Stimulated activated CD4-positive, alpha-beta T cell treated with anti-CD3 and anti-CD28 coated beads, TNF-alpha, amount 100 ng/mL, for 24 hours (primary cell): ENCODE results near the gene WRAP53.
A peak's percentile ranks its signal among the peaks of the same experiment; 100 is the strongest.

ENCODE experiments used
- DNase-seq, 3 experiments: peaks; one replicate each; pipeline ENCODE4 v3.0.0-alpha.2; 2020; ENCODE audit warnings: low read depth in 3 of 3

WRAP53 gene

DNA sequence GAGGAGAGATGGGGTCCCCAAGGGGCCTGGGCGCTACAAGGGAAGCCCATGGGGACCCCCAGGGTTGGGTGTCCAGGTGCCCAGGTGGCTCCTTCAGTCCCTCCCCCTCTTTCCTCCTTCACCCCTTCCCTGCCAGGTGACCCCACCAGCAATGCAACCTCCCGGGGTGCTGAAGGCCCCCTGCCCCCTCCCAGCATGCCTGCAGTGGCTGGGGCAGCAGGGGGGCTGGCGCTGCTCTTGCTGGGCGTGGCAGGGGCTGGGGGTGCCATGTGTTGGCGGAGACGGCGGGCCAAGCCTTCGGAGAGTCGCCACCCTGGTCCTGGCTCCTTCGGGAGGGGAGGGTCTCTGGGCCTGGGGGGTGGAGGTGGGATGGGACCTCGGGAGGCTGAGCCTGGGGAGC lies 20.8 kb downstream of the WRAP53 start:
- DNase-seq, result no peak

DNA sequence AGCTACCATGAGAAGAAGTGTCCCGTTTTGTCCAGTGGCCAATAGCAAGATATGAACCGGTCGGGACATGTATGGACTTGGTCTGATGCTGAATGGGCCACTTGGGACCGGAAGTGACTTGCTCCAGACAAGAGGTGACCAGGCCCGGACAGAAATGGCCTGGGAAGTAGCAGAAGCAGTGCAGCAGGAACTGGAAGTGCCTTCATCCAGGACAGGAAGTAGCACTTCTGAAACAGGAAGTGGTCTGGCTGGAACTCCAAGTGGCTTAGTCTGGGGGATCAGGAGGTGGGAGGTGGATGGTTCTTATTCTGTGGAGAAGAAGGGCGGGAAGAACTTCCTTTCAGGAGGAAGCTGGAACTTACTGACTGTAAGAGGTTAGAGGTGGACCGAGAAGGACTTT lies 22.0 kb downstream of the WRAP53 start:
- no peak for DNase-seq

DNA sequence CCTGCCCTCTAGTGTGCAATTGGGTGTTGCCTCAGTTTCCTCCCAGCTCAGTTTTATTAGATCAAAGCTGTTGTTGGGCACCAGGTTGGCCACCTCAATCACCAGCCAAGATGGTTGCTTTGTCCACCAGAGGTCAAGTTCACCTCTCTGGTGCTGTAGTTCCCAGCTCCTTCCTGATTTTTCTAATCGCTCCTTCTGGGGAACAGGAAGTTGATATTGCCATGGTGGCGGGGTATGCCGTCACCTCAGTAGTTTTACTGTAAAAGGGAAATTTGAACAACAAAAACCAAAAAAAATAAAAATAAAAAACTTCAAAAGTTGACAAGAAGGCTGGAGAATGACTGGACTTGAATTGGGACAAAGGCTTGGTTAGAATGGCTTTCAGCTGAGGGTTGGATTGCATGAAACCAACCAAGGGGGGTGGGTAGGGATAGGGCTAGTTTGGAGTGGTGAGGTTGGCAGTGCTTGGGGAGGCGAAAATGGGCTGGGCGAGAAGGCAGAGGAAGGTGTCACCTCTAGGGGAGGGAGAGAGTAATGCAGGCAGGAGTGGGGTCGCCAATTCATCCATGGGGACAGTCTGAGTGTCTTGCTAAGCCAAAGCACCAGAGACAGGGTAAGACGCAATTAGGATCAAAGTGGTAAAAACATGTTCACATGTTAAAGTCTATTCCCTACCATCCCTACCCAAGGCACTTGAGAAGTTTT lies 22.9 kb downstream of the WRAP53 start:
- no peak for DNase-seq

DNA sequence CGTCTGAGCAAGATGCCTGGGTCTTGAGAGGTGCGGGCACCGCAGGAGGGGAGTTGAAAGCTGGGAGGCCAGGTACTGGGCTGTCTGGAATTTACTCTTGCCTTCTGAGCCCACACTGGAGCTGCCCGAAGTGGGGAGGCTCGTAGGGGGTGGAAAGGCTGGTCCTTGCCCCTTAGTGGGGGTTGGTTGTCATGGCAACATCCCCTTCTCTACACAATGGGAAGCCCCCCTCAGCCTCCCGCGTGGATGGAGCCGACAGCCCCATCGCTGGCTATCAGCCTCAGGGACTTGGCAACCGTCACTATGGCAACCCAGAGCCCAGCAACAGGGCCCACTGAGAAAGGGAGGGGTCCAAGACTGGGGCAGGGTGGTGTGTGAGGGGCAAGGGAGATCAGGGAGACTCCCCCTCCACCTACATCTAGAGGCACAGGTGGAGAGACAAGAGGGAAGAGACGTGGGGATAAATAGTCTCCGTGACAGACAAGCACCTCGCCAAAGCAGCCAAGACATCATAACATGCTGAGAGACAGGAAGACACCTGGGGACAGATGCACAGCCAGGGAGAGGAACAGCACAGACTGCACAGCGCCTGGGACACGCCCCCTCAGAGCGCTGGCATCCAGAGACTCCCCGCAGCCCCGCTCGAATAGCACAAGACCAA lies 24.0 kb downstream of the WRAP53 start:
- DNase-seq, result no peak

DNA sequence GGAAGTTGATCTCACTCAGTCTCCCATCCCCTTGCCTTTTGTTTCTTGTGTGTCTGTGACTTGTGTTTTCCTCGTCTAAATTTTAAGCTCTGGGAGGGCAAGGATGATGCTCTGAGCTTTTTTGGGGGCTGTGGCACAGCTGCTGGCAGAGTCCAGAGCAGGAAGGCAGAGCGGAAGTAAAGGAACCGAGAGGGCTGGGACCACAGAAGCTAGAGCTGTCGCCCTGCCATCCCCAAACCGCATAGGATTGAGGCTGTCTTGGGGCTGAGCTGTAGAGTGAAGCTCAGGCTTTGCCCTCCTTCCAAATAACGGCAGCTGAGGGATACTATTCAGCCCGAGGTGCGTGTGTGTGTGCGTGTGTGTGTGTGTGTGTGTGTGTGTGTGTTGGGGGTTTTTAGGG lies 25.5 kb downstream of the WRAP53 start:
- DNase-seq, result no peak

DNA sequence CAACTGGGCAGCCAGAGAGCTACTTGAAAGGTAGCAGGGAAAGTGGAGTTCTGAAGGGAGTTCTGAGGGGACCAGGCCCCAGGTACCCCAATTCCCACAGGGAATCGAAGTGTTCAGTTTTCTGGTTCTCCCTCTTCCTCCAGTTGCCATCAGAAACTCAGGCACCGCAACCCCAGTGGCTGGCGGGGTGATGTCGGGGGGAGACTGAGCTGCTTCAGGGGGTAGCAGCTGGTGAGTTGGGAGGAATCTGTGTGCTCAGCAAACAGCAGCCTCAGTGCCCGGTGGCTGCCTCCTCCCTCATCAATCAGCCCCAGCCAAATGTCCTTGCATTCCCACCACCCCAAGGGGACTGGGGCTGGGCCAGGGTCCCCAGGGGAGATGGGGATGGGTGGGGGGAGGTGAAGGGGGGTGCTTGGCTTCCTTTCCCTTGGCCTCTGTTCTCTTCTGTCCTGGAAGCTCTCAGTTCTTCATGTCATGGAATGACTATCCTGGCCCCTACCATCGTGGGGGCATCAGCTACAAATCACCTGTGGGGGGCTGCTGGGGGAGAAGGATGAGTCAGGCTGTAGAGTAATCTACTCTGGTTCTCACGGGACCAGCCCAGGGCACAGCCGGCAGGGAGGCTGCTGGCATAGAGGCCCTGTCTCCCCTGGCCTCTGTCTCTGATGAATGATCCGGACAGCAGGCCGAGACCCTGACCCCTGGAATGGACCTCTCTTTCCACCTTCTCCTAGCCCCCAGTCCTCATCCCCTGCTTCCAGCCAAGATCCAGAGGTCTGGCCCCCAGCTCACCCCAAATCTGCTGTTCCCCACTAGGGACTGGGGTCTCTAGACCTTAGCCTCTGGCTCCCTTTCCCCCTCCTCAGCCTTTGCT lies 26.7 kb downstream of the WRAP53 start:
- DNase-seq, result no peak

DNA sequence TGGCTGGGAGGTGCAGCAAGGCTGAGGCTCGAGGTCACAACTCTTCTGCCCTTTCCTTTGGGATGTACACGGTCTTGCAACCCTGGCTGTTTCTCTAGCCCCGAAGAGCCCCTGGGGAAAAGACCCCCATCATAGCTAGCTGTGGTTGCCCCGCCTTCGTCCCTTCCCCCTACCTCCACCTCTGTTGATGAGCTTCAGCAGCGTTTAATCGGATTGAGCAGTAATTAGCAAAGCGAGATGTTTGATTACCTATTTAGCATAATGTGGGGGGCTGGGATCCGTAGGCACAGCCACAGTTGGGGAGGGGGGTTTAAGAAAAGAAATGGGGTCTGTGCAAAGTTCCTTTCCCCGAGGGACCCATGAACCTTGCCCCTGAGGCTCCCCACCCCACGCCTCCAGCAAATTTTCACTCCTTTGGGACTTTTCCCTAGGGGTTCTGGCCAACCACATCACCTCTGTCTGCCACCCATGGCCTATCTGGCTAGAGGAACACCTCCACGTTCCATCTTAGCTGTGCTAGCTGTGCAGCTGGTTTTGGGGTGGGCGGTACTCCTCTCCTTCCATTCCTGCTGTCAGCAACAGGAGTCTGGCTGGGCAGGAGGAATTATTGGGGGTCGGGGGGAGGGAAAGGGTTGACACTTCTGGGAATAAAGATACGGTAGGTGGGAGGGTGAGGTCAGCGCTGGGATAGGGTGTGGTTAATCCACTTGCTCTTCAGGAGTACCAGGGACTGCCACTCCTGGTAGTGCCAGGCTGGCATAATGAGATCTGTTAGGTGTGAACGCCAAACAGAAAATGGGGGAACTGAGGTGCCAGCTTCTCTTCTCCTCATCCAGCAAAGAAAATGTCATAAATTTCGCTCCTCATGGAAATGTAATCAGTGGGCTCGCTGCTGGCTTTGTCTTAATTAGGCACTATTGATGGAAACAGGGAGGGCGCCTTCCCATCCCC lies 27.9 kb downstream of the WRAP53 start:
- DNase-seq, result no peak

DNA sequence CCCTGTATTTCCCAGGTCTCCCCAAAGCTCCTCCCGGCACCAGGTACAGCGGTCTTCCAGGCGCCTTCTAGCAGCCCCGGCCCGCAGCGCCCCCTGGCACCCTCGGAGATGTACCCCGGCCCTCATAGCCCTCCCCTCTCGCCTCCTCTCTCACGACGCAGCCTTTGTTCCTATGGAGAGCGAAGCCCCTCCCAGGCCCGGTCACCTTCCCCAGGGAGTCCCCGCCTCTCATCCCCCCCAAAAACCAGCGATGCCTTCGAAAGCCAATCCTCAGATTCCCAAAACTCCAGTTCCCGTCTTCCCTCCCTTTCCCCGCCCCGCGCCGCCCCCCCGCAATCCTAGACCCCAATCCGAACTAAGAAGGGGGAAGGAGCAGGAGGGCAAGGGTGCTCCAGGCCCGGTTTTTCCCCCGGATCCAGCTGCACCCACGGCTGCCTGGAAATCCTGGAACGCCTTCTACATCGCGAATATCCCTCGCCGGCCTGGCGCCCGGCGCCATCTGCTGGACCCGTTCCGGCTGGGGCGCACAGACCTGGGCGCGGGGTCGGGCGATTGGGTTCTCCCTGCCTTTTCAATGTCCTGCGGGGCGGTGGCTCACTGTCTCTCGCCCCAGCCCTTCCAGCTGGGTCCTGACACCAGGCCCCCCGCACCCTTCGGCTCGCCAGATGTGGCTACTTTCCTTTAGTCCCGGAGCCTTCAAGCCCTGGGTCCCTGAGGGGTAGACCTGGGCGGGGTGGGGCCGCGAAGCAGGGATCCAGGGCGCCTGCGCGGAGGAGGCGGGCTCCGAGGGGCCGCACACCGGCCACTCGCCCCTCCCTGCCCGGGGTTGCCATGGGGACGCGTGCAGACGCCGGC lies 28.9 kb downstream of the WRAP53 start, which contains the start of gene DNAH2:
DNAH2 (plus strand) TSS at position 844 of the 855 bp plus-strand sequence. CDS start 1,991 bp downstream, outside the sequence.
- peak in 1 of 3 experiments; percentile 55 for DNase-seq

DNA sequence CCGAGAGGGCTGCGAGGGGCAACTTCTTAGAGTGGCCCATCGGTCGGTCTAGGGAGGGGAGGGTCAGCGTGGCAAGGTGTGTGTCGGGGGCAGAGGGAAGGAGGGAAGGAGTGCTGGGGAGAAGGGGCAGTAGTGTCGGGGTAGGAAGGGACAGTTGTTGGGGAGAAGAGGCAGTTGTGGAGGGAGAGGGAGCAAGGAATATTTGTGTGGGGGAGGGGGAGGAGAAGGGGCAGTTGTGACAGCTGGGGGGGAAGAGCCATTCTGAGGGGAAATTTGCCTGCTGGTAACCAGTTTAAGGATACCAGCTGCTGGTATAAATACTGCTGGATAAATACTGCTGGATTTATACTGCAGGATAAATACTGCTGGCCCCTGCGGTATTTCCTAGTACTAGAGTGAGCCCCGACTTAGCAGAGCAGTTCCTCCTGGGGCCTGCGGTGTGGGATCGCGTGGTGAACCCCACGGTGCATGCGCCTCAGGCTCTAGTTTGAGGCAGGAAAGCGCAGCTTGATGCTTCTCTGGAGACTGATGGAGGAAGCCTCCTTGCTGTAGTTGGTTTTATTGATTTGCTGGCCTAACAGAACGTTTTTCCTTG lies 29.6 kb downstream of the WRAP53 start:
- peak in 1 of 3 experiments; percentile 15 for DNase-seq

DNA sequence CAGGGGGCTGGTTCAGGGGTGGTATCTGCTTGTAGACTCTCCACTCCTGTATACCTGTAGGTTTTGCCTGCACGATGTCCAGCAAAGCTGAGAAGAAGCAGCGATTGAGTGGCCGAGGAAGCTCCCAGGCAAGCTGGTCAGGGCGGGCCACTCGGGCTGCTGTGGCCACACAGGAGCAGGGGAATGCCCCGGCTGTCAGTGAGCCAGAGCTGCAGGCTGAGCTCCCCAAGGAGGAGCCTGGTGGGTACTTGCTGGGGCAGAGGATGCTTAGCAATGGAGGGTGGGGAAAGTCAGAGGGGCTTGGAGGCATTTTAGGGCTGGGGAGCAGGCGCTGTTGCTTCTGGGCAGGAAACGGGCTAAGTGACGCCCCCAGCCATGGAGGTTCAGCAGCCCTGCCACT lies 31.4 kb downstream of the WRAP53 start:
- DNase-seq, result no peak

DNA sequence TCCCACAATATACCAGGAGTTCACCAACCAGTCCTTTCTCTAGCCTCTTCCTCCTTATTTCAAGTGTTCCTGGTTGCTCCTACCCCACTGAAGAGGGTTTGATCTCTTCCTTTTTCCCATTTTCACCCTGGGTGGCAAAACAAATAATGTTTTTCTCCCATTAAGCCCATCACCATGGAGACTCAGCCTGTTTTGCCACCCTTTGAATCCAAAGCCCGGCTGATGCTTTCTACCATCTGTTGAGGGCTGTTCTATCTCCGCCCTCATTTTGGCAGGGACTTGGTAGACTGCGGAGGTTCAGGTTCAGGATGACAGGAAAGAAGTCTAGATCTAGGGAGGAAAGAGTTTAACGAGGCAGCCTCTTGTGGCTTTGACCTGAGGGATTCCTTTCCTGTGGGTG lies 31.8 kb downstream of the WRAP53 start:
- no peak for DNase-seq

DNA sequence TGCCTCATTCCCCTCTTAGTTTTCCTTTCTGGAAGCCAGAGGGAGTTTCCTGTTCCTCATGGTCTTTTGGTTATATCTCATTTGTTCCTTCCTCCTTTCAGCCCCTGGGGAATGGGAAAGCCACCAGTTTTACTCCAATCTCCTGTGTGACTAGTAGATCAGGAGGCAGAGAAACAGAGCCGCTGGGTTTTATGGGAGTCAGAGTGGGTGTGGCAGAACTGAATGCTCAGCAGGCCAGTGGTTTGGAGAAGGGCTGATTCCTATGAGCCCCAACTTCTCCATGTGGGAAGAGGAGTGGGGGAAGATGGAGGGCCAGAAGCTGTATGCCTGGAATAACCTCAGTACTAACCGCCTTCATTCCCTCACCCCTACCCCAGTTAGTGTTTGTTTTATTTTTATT lies 33.3 kb downstream of the WRAP53 start:
- no peak for DNase-seq

DNA sequence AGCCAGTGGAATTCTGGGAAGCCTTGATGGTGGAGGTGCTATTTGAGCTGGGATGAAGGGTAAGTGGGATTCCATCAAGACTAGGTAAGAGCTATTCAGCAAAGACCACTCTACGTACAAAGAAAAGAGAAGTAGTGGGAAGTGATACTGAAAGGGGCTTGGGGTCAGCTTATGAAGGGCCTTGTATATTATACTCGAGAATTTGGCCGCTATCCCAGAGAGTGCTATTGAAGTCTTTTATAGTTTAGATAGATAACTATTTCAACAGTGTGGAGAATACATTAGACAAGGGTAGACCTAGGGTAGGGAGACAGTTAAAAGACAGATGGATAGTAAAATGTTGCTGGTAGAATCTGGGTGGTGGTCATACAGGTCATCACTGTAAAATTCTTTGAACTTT lies 39.6 kb downstream of the WRAP53 start:
- DNase-seq, result no peak

DNA sequence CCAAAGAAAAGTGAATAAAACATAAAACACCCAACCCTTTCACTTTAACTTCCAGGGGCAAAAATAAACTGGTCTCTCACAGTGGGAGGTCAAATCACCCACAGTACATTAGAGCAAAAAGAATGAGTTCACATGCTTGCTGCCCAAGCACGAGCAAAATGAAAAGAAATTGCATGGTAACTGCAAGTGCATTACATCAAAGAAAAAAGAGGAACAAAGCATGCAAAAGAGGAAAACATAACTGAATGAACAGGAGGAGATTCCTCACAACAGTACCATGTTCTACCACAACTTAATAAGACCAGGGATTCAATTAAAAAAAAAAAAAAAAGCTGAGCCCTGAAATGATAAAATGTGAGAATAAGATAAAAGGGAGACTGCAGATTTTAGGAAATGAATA lies 41.5 kb downstream of the WRAP53 start:
- no peak for DNase-seq

DNA sequence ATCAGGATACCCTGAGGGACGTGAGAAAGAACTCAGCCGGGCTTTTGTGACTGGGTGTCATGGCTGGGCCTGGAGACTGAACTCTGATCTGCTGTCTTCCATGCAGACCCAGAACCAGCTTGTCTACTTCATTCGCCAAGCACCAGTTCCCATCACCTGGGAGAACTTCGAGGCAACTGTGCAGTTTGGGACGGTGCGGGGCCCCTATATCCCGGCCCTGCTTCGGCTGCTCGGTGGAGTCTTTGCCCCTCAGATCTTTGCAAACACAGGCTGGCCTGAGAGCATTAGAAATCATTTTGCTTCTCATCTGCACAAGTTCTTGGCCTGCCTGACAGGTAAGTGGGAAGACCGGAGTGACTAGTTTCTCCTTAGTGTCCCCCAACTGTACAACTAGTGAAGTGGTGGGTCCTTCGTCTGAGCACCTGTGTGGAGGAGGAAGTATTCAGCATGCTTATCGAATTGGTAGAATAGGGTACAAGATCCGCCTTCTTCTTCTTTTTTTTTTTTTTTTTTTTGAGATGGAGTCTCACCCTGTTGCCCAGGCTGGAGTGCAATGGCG lies 44.8 kb downstream of the WRAP53 start:
- DNase-seq, result no peak

DNA sequence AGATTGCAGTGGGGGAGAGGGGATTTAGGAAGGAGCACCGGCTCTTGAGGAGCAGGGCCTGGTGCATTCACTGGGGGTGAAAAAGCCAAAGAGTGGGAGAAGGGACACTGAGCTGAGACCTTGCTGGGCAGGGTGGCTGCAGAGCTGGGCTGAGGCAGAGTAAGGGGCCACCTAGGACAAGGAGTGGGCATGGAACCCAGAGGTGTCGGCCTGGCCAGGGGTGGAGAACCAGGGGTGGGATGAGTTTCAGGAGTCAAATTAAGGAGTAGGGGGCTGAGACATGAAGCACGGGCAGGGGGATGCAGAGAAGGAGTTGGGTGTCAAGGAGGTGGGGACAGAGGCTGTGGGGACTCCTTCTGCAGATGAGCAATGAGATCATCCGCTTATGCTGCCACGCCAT lies 49.3 kb downstream of the WRAP53 start:
- no peak for DNase-seq

DNA sequence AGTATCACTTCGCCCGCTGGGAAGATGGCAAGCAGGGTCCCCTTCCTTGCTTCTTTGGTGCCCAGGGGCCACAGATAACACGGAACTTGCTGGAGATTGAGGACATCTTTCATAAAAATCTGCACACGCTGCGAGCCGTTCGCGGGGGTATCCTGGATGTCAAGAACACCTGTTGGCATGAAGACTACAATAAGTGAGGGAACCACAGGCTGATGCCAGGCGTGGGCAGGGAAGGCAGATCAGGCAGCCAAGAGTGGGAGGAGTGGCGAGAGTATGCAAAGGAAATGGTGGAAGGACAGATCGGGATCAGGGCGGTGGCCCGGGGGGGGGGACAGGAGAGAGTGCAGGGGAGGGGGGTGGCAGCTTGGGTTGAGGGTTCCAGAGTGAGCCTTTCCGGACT lies 51.5 kb downstream of the WRAP53 start:
- DNase-seq, result no peak

DNA sequence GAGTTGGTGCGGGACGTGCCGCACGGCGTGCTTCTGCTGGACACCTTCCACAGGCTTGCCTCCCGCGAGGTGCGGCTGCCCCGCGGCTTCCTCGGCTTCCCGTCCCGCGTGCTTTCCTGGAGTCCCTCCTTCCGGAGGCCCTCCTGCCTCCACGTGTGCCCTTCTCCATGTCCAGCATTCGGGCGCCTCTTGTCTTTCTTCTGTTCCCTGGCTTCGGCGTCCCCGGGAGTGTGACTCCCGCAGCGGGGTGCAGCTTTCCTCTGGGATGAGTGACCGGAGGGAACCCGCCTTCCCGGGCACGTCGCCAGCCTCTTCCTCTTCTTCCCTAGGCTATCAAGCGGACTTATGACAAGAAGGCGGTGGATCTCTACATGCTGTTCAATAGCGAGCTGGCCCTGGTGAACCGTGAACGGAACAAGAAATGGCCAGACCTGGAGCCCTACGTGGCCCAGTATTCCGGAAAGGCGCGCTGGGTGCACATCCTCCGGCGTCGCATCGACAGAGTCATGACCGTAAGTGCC lies 52.3 kb downstream of the WRAP53 start:
- DNase-seq, result no peak

DNA sequence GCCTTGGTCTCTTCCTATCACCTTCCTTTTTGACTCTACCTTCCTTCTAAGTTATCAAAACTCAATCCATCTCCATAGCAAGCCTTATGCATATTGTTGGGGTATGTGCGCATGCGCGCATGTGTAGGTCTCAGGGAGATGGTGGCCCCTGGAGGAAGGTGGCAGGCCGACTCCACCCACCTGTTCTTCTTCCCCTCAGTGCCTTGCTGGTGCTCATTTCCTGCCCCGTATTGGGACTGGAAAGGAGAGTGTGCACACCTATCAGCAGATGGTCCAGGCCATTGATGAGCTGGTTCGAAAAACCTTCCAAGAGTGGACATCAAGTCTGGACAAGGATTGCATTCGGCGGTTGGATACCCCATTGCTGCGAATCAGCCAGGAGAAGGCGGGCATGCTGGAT lies 54.5 kb downstream of the WRAP53 start:
- DNase-seq, result no peak

DNA sequence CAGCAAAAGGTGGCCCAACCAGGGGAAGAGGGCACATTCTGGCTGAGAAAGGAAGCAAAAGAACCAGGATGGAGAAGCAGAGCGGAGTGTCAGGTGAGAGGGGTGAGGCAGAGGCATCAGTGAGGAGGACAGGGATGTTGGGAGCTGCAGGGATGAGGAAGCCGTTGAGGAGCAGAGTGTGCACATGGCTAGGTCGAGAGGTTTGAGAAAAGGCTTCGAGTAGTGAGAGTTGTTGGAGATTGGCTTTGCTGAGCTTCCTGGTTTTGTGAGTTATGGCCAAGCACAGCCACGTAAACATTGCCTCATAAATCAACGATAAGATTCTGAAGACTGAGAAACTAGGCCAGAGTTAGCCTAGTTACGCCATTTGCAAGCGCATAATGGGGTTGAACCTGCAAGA lies 56.1 kb downstream of the WRAP53 start:
- no peak for DNase-seq
